ENCODE data around the gene GUCY1A2. TPM values are rescaled to one million over a fixed set of nuclear protein-coding genes. Genes with fewer than 3 reads are reported as not detected.

The GUCY1A2 gene
- total and polyA plus RNA-seq, 2 experiments from 2014 or later = 0.15 to 0.54 TPM

DNA sequence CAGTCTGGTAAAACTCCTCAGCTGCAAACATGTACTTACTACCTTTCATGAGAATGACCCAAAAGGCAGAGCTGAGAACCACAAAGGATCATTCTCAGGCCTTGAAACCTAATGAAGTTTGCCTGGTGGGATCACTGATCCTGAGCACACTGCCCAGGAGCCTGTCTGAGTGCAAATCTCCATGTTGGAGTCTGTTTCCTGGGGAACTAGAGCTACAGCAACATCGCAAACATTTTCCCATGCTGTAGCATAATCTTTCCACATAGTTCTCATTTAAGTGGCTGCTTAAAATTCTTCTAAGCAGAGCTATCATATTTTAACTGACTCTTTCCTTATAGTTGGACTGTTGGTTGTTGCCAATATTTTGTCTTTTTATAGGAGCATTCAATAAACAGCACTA, 58.5 kb downstream of the GUCY1A2 start:
- Histone ChIP-seq H3K9ac (no peak overlapping the region), H3K9me2 (ENCODE audit: insufficient read depth) (no peaks in the 10 kb centered on the region), H3K4me1 (ENCODE audit: insufficient read depth) (peaks cover 27% of the 10 kb centered on the region), H3K27ac (no peak overlapping the region), H3K9me3 (ENCODE audit: low read depth) (no peaks in the 10 kb centered on the region), H3F3A (ENCODE audit: insufficient read depth) (peaks cover 18% of the 10 kb centered on the region), H3K36me3 (ENCODE audit: low read depth) (no peaks in the 10 kb centered on the region), H3K4me2 (ENCODE audit: unreplicated experiment) (peak overlapping the region; percentile 31), H3K27me3 (replicated peaks; ENCODE audit: insufficient read depth) (no peaks in the 10 kb centered on the region), H3K79me2 (ENCODE audit: insufficient read depth) (no peaks in the 10 kb centered on the region), H3K4me3 (no peak overlapping the region), H2AFZ (no peak overlapping the region), H4K20me1 (ENCODE audit: insufficient read depth) (no peaks in the 10 kb centered on the region)
- 43 to 61% methylated on average over 1 of the region's 1 CpG for WGBS, 2 experiments (ENCODE audit: low coverage in 1 of 2, low lambda C conversion rate in 2 of 2, missing lambda C conversion rate in 2 of 2)
- peak; percentile 52 for DNase-seq
- in situ Hi-C loops (cut with MboI) = no loop called here
- TF ChIP-seq EZH2 (IDR thresholded peaks at IDR 0.05; ENCODE audit: insufficient read depth, poor library complexity, severe bottlenecking) = no peak
- no peak for TF ChIP-seq EZH2phosphoT487 (IDR thresholded peaks at IDR 0.05; ENCODE audit: insufficient read depth, low read depth)

DNA sequence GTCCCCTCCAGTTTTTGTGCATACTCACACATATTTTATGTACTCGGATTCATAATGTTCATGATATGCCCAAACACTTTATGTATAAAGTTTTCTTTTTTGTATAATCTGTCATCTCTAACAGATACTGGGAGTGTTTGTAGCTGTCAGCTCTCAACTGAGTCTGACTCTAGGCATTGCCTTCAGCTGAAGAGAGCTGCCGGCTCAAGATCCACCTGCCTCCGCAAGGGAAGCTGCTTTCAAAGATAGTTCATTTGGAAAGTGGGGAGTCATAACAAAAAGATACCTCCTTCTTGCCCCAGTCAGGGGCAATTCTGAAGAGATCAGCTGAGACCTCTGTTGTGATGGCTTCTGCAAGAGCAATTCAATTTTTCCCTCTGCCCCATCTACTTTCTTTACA, 58.9 kb downstream of the GUCY1A2 start:
- H3K4me2 ChIP-seq (ENCODE audit: unreplicated experiment) = peak overlapping the region; percentile 31
- no peaks in the 10 kb centered on the region for H3K9me2 ChIP-seq (ENCODE audit: insufficient read depth)
- H3K9ac ChIP-seq = no peak overlapping the region
- 88 to 95% methylated on average over 3 of the region's 3 CpGs for WGBS, 2 experiments (ENCODE audit: low coverage in 1 of 2, low lambda C conversion rate in 2 of 2, missing lambda C conversion rate in 2 of 2)
- H3K4me1 ChIP-seq (ENCODE audit: insufficient read depth) = peaks cover 27% of the 10 kb centered on the region
- H3K4me3 ChIP-seq = no peak overlapping the region
- no peaks in the 10 kb centered on the region for H4K20me1 ChIP-seq (ENCODE audit: insufficient read depth)
- TF ChIP-seq EZH2phosphoT487 (IDR thresholded peaks at IDR 0.05; ENCODE audit: insufficient read depth, low read depth) (no peak), EZH2 (IDR thresholded peaks at IDR 0.05; ENCODE audit: insufficient read depth, poor library complexity, severe bottlenecking) (no peak)
- no peaks in the 10 kb centered on the region for H3K9me3 ChIP-seq (ENCODE audit: low read depth)
- H3K27ac ChIP-seq = no peak overlapping the region
- no peaks in the 10 kb centered on the region for H3K27me3 ChIP-seq (replicated peaks; ENCODE audit: insufficient read depth)
- no peaks in the 10 kb centered on the region for H3K79me2 ChIP-seq (ENCODE audit: insufficient read depth)
- peaks cover 18% of the 10 kb centered on the region for H3F3A ChIP-seq (ENCODE audit: insufficient read depth)
- no peaks in the 10 kb centered on the region for H3K36me3 ChIP-seq (ENCODE audit: low read depth)
- in situ Hi-C loops (cut with MboI) = no loop called here
- DNase-seq = no peak
- no peak overlapping the region for H2AFZ ChIP-seq

DNA sequence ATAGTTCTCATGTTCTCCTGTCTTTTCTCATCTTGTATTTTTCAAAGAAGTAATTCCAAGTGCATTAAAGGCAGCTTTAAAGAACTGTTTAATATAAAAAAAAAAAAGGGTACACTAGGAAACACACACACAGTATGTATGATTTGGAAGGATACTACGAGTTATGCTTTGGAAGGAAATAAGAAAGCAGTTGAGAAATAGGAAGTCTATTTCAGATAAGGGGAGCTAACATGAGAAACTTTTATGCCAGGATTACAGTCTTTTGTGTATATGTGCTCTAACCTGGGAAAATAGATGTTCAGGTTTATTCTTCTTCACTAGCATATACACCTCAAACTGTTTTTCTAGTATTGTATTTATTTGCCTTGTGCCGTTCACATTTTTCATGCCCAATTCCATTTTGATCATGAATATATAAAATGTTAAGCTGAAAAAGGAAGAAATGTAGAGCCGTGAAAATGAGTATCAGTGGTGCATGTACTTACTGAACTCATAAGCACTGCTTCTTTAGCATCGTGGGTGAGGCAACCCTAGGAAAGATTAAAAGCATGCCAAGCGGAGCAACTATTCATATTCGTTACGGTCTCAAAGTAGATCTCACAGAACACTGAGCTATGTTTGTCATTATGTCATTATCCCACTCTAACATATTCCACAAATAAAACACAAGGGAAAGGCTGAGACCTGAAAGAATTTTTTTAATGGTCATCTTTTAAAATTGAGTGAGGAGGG, 59.6 kb downstream of the GUCY1A2 start:
- Histone ChIP-seq H3K4me2 (ENCODE audit: unreplicated experiment) (no peak overlapping the region), H3K9me3 (ENCODE audit: low read depth) (no peaks in the 10 kb centered on the region), H3K36me3 (ENCODE audit: low read depth) (no peaks in the 10 kb centered on the region), H3K4me1 (ENCODE audit: insufficient read depth) (peaks cover 27% of the 10 kb centered on the region), H3F3A (ENCODE audit: insufficient read depth) (peaks cover 18% of the 10 kb centered on the region), H3K9ac (no peak overlapping the region), H3K9me2 (ENCODE audit: insufficient read depth) (no peaks in the 10 kb centered on the region), H3K79me2 (ENCODE audit: insufficient read depth) (no peaks in the 10 kb centered on the region), H3K27ac (no peak overlapping the region), H4K20me1 (ENCODE audit: insufficient read depth) (no peaks in the 10 kb centered on the region), H3K27me3 (replicated peaks; ENCODE audit: insufficient read depth) (no peaks in the 10 kb centered on the region), H2AFZ (no peak overlapping the region), H3K4me3 (no peak overlapping the region)
- TF ChIP-seq EZH2phosphoT487 (IDR thresholded peaks at IDR 0.05; ENCODE audit: insufficient read depth, low read depth) (no peak), EZH2 (IDR thresholded peaks at IDR 0.05; ENCODE audit: insufficient read depth, poor library complexity, severe bottlenecking) (no peak)
- in situ Hi-C loops (cut with MboI) = no loop called here
- WGBS, 2 experiments (ENCODE audit: low coverage in 1 of 2, low lambda C conversion rate in 2 of 2, missing lambda C conversion rate in 2 of 2) = 74 to 76% methylated on average over 7 of the region's 7 CpGs
- no peak for DNase-seq

DNA sequence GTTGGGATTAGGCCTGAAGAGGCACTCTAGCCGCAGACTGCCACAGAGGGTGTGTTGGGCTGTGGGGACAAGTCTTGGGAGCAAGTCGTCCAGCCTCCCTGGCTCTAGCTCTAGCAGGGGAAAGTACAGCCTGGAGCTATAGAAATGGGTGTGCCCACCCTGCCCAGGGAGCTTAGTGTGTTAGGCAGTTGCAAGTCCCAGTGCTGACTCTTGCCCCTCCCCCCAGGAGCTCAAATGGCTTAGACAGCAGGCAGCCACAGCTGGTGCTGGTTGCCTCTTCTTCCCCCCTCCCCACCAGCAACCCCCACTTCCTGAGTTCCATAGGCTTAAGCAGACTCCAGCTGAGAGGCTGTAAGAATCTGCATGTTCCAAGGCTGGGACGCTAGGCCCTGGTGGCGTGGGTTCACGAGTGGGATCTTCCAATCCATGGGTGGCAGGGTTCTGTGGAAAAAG, 61.2 kb downstream of the GUCY1A2 start:
- peaks cover 18% of the 10 kb centered on the region for H3F3A ChIP-seq (ENCODE audit: insufficient read depth)
- no peak overlapping the region for H3K9ac ChIP-seq
- H3K27me3 ChIP-seq (replicated peaks; ENCODE audit: insufficient read depth) = no peaks in the 10 kb centered on the region
- H2AFZ ChIP-seq = no peak overlapping the region
- peaks cover 25% of the 10 kb centered on the region for H3K4me1 ChIP-seq (ENCODE audit: insufficient read depth)
- H4K20me1 ChIP-seq (ENCODE audit: insufficient read depth) = no peaks in the 10 kb centered on the region
- no peak overlapping the region for H3K27ac ChIP-seq
- no peaks in the 10 kb centered on the region for H3K79me2 ChIP-seq (ENCODE audit: insufficient read depth)
- TF ChIP-seq EZH2 (IDR thresholded peaks at IDR 0.05; ENCODE audit: insufficient read depth, poor library complexity, severe bottlenecking) (no peak), EZH2phosphoT487 (IDR thresholded peaks at IDR 0.05; ENCODE audit: insufficient read depth, low read depth) (no peak)
- H3K4me3 ChIP-seq = no peak overlapping the region
- no peak for DNase-seq
- no peaks in the 10 kb centered on the region for H3K9me2 ChIP-seq (ENCODE audit: insufficient read depth)
- no peaks in the 10 kb centered on the region for H3K36me3 ChIP-seq (ENCODE audit: low read depth)
- no peaks in the 10 kb centered on the region for H3K9me3 ChIP-seq (ENCODE audit: low read depth)
- no peak overlapping the region for H3K4me2 ChIP-seq (ENCODE audit: unreplicated experiment)
- 82 to 83% methylated on average over 5 of the region's 5 CpGs for WGBS, 2 experiments (ENCODE audit: low coverage in 1 of 2, low lambda C conversion rate in 2 of 2, missing lambda C conversion rate in 2 of 2)
- in situ Hi-C loops (cut with MboI) = no loop called here

All from GM23248 (cell line).